Stomach (tissue), 9 donors: ENCODE data around the gene VWCE. TPM values are rescaled to one million over a fixed set of nuclear protein-coding genes. Genes with fewer than 3 reads are reported as not detected.

Source experiments
- DNase-seq, 2 donors: peaks; one replicate each; pipeline versions ENCODE4 v3.0.0 to v3.0.0-alpha.2; 2013 to 2019
- H3K27ac ChIP-seq, 5 donors: fragments of 200-600 bp in 4 of 5; sonication (generic) in 4 of 5; one replicate each; pipeline ENCODE4 v1.5.1; 2013 to 2019; ENCODE audit warnings: mild to moderate bottlenecking in 1 of 5, moderate library complexity in 1 of 5
- H3K27me3 ChIP-seq, 3 donors: fragments of 200-600 bp; sonication (generic); one replicate each; pipeline ENCODE4 v1.5.1; 2017 to 2019; ENCODE audit warnings: mixed run types in 1 of 3
- H3K36me3 ChIP-seq, 4 donors: fragments of 200-600 bp; sonication (generic); 1 replicate in 3 of 4; 2 replicates in 1 of 4; pipeline ENCODE4 v1.5.1; 2016 to 2019
- H3K4me1 ChIP-seq, 4 donors: fragments of 200-600 bp; sonication (generic); one replicate each; pipeline ENCODE4 v1.5.1; 2016 to 2019
- H3K4me3 ChIP-seq, 4 donors: fragments of 200-600 bp; sonication (generic) in 3 of 4; one replicate each; pipeline ENCODE4 v1.5.1; 2016 to 2019; ENCODE audit warnings: mild to moderate bottlenecking in 1 of 4
- H3K9me3 ChIP-seq, 4 donors: fragments of 200-600 bp; sonication (generic); one replicate each; pipeline ENCODE4 v1.5.1; 2016 to 2019
- CTCF ChIP-seq, 7 experiments: fragments of 450-650 bp in 4 of 7; fragments of 200-600 bp in 3 of 7; sonication (generic) in 3 of 7; IDR thresholded peaks; one replicate each; pipeline ENCODE4 v1.5.1; 2016 to 2019; ENCODE audit warnings: antibody characterized with exemption in 7 of 7, control low read depth in 2 of 7, mild to moderate bottlenecking in 1 of 7
- EP300 ChIP-seq: sonication (generic); formaldehyde crosslinking; IDR thresholded peaks from one replicate; pipeline ENCODE4 v1.6.1; 2017; ENCODE audit warnings: antibody characterized with exemption
- POLR2A ChIP-seq, 4 donors: fragments of 450-650 bp; IDR thresholded peaks; one replicate each; pipeline ENCODE4 v1.6.1; 2016; ENCODE audit warnings: antibody characterized with exemption in 4 of 4, control low read depth in 2 of 4, mild to moderate bottlenecking in 1 of 4, moderate library complexity in 1 of 4
- POLR2AphosphoS5 ChIP-seq, 3 donors: sonication (generic); formaldehyde crosslinking; IDR thresholded peaks; one replicate each; pipeline ENCODE4 v1.6.1; 2016; ENCODE audit warnings: antibody characterized with exemption in 3 of 3
- WGBS, 5 donors: extraction: QIAGEN DNeasy Blood & Tissue Kit in 3 of 5; methylation state at CpG; one replicate each; pipeline versions ENCODE4 v1.1.5 to v1.1.7; 2013 to 2018; 5-methylcytosine and 5-hydroxymethylcytosine counted together
- intact Hi-C: fragments of 100-400 bp; cut with DNase I; formaldehyde crosslinking; loops from one replicate; pipeline ENCODE4 v1.15.1; 2023; ENCODE audit warnings: low total_unique reads
- polyA plus RNA-seq, 3 donors: library from polyadenylated mRNA; stranded (reverse); fragments of 200-250 nt; gene quantifications; one replicate each; pipeline ENCODE4 v1.2.3, GENCODE V29; 2013
- total RNA-seq, 5 donors: library from RNA; depleted of rRNA; stranded (reverse); fragments of >200 nt; gene quantifications; one replicate each; pipeline versions ENCODE4 v1.1.0 to v1.2.3, GENCODE V29; 2014 to 2016
- donor health status: healthy with polysubstance abuse.
- donor health status: Bipolar disorder and iron deficiency.
- donor health status: healthy.

Gene VWCE
- total and polyA plus RNA-seq, 8 donors, result 0.45 to 4.6 (median 1.1) TPM; not detected in 2

GRCh38 chr11:61302550-61302949 is 7.4 kb upstream of the VWCE start:
- intact Hi-C loops, result no loop called here
- Histone ChIP-seq H3K4me1 (peaks cover 0 to 13% (median 4%) of the 10 kb centered on the region in 4 donors), H3K27me3 (no peaks in the 10 kb centered on the region), H3K4me3 (no peak overlapping the region), H3K9me3 (no peaks in the 10 kb centered on the region), H3K27ac (no peak overlapping the region), H3K36me3 (peaks cover 78 to 100% (median 96%) of the 10 kb centered on the region in 4 donors)
- TF ChIP-seq POLR2AphosphoS5 (IDR thresholded peaks at IDR 0.05), result no peak
- TF ChIP-seq POLR2A (IDR thresholded peaks at IDR 0.05), result no peak
- no peak for TF ChIP-seq CTCF (IDR thresholded peaks at IDR 0.05)
- TF ChIP-seq EP300, result no peak
- no peak for DNase-seq
- WGBS, 5 donors, result 89 to 94% (median 90%) methylated on average over 12 to 13 of the region's 13 CpGs

GRCh38 chr11:61298663-61299244 is 3.6 kb upstream of the VWCE start:
- no peak for DNase-seq
- intact Hi-C loops, result no loop called here
- TF ChIP-seq POLR2AphosphoS5 (IDR thresholded peaks at IDR 0.05) (no peak), EP300 (no peak), CTCF (IDR thresholded peaks at IDR 0.05) (no peak), POLR2A (IDR thresholded peaks at IDR 0.05) (no peak)
- Histone ChIP-seq H3K9me3 (no peaks in the 10 kb centered on the region), H3K4me1 (peaks cover 21 to 42% (median 32%) of the 10 kb centered on the region in 4 donors), H3K27me3 (peaks cover 0 to 20% (median 19%) of the 10 kb centered on the region in 3 donors), H3K4me3 (no peak overlapping the region), H3K27ac (peak overlapping the region in 1 of 5 donors; percentile 11), H3K36me3 (peaks cover 43 to 62% (median 58%) of the 10 kb centered on the region in 4 donors)
- WGBS, 5 donors, result 75 to 92% (median 86%) methylated on average over 4 of the region's 4 CpGs

GRCh38 chr11:61297746-61298145 is 2.6 kb upstream of the VWCE start:
- no peak for TF ChIP-seq CTCF (IDR thresholded peaks at IDR 0.05)
- no peak for TF ChIP-seq POLR2AphosphoS5 (IDR thresholded peaks at IDR 0.05)
- TF ChIP-seq EP300, result no peak
- TF ChIP-seq POLR2A (IDR thresholded peaks at IDR 0.05), result no peak
- H3K4me1 ChIP-seq, result peaks cover 24 to 46% (median 34%) of the 10 kb centered on the region in 4 donors
- intact Hi-C loops, result no loop called here
- WGBS, 5 donors, result 43 to 56% (median 50%) methylated on average over 5 of the region's 5 CpGs
- peak overlapping the region in 3 of 5 donors; percentile 7 to 11 (median 9) for H3K27ac ChIP-seq
- H3K36me3 ChIP-seq, result peaks cover 35 to 52% (median 48%) of the 10 kb centered on the region in 4 donors
- peak in 1 of 2 donors; percentile 60 for DNase-seq
- no peaks in the 10 kb centered on the region for H3K9me3 ChIP-seq
- peaks cover 0 to 28% (median 19%) of the 10 kb centered on the region in 3 donors for H3K27me3 ChIP-seq
- no peak overlapping the region for H3K4me3 ChIP-seq

- peaks cover 31 to 48% (median 44%) of the 10 kb centered on the region in 4 donors for H3K36me3 ChIP-seq
- peaks cover 24 to 46% (median 34%) of the 10 kb centered on the region in 4 donors for H3K4me1 ChIP-seq
- no peaks in the 10 kb centered on the region for H3K9me3 ChIP-seq
- TF ChIP-seq CTCF (IDR thresholded peaks at IDR 0.05), result no peak
- no peak for TF ChIP-seq POLR2AphosphoS5 (IDR thresholded peaks at IDR 0.05)
- TF ChIP-seq POLR2A (IDR thresholded peaks at IDR 0.05), result no peak
- TF ChIP-seq EP300, result no peak
- WGBS, 5 donors, result 39 to 63% (median 60%) methylated on average over 1 of the region's 1 CpG
- H3K27ac ChIP-seq, result peak overlapping the region in 2 of 5 donors; percentile 7 to 9
- DNase-seq, result no peak
- peaks cover 0 to 32% (median 19%) of the 10 kb centered on the region in 3 donors for H3K27me3 ChIP-seq
- intact Hi-C loops, result no loop called here
- no peak overlapping the region for H3K4me3 ChIP-seq
These were observed 2.2 kb upstream of the VWCE start for GRCh38 chr11:61297341-61297740.
